Measurements from ENCODE around the gene SLC35D2.

DNA sequence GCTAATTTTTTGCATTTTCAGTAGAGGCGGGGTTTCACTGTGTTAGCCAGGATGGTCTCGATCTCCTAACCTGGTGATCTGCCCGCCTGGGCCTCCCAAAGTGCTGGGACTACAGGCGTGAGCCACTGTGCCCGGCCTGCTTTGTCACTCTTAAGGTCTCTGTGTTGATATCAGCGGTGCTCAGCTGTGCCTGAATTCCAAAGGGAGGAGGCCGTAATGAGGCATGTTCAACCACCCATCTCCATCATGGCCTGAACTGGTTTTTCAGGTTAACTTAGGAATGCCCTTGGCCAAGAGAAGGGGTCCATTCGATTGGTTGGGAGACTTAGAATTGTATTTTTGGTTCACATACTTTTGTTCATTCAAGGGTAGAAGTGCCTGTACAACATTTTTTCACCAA is 103.6 kb downstream of the SLC35D2 start:
- no peak for TF ChIP-seq POLR2A (IDR thresholded peaks at IDR 0.05)
- TF ChIP-seq, protein P1, sequence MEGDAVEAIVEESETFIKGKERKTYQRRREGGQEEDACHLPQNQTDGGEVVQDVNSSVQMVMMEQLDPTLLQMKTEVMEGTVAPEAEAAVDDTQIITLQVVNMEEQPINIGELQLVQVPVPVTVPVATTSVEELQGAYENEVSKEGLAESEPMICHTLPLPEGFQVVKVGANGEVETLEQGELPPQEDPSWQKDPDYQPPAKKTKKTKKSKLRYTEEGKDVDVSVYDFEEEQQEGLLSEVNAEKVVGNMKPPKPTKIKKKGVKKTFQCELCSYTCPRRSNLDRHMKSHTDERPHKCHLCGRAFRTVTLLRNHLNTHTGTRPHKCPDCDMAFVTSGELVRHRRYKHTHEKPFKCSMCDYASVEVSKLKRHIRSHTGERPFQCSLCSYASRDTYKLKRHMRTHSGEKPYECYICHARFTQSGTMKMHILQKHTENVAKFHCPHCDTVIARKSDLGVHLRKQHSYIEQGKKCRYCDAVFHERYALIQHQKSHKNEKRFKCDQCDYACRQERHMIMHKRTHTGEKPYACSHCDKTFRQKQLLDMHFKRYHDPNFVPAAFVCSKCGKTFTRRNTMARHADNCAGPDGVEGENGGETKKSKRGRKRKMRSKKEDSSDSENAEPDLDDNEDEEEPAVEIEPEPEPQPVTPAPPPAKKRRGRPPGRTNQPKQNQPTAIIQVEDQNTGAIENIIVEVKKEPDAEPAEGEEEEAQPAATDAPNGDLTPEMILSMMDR (IDR thresholded peaks at IDR 0.05 in 8 of 11, conservative IDR thresholded peaks at IDR 0.05 in 3 of 11): no peak

All from spleen (tissue), 7 donors.